Breast epithelium (tissue), 4 donors: ENCODE results near the gene UCP2. TPM values are rescaled to one million over a fixed set of nuclear protein-coding genes. Genes with fewer than 3 reads are reported as not detected.

Experiments used
- DNase-seq, 2 donors: peaks; one replicate each; pipeline ENCODE4 v3.0.0-alpha.2; 2019; ENCODE audit warnings: low spot score in 2 of 2
- H3K27ac ChIP-seq, 2 donors: fragments of 200-600 bp; sonication (generic) in 1 of 2; one replicate each; pipeline ENCODE4 v1.5.1; 2016 to 2019; ENCODE audit warnings: mild to moderate bottlenecking in 1 of 2
- H3K27me3 ChIP-seq, 2 donors: fragments of 200-600 bp; sonication (generic) in 1 of 2; one replicate each; pipeline versions ENCODE4 v1.5.1 to v1.6.0; 2017 to 2019; ENCODE audit warnings: control low read depth in 1 of 2, mild to moderate bottlenecking in 1 of 2
- H3K36me3 ChIP-seq: fragments of 200-600 bp; one replicate; pipeline ENCODE4 v1.5.1; 2019
- H3K4me1 ChIP-seq, 2 donors: fragments of 200-600 bp; sonication (generic); one replicate each; pipeline ENCODE4 v1.5.1; 2016 to 2019; ENCODE audit warnings: control low read depth in 1 of 2
- H3K4me3 ChIP-seq, 3 donors: fragments of 200-600 bp; sonication (generic); 1 replicate in 2 of 3; 2 replicates in 1 of 3; pipeline ENCODE4 v1.5.1; 2016 to 2019; ENCODE audit warnings: mild to moderate bottlenecking in 3 of 3, moderate library complexity in 2 of 3
- H3K9me3 ChIP-seq, 2 donors: fragments of 200-600 bp; sonication (generic) in 1 of 2; one replicate each; pipeline ENCODE4 v1.5.1; 2016 to 2019; ENCODE audit warnings: control low read depth in 1 of 2
- CTCF ChIP-seq, 3 donors: fragments of 450-650 bp; IDR thresholded peaks; one replicate each; pipeline ENCODE4 v1.5.1; 2016 to 2017; ENCODE audit warnings: antibody characterized with exemption in 3 of 3, mild to moderate bottlenecking in 3 of 3, moderate library complexity in 3 of 3
- POLR2A ChIP-seq: fragments of 450-650 bp; IDR thresholded peaks from one replicate; pipeline ENCODE4 v1.6.1; 2016; ENCODE audit warnings: antibody characterized with exemption, mild to moderate bottlenecking, moderate library complexity
- POLR2AphosphoS5 ChIP-seq, 3 donors: sonication (generic); formaldehyde crosslinking; IDR thresholded peaks; one replicate each; pipeline ENCODE4 v1.6.1; 2017; ENCODE audit warnings: antibody characterized with exemption in 3 of 3
- intact Hi-C: fragments of 100-400 bp; cut with DNase I; formaldehyde crosslinking; loops from one replicate; pipeline ENCODE4 v1.15.1; 2023; ENCODE audit warnings: low total_unique reads
- total RNA-seq, 3 donors: library from RNA; depleted of rRNA; stranded (reverse); fragments of >200 nt; gene quantifications; one replicate each; pipeline ENCODE4 v1.1.0, GENCODE V29; 2016

The UCP2 gene, protein sequence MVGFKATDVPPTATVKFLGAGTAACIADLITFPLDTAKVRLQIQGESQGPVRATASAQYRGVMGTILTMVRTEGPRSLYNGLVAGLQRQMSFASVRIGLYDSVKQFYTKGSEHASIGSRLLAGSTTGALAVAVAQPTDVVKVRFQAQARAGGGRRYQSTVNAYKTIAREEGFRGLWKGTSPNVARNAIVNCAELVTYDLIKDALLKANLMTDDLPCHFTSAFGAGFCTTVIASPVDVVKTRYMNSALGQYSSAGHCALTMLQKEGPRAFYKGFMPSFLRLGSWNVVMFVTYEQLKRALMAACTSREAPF
- total RNA-seq = 10 to 100 TPM; 28.2 to 82.4 (median 45.2) TPM

GRCh38 chr11:73982595-73982989 is at the start of gene UCP2:
TSS of gene UCP2 (minus strand) at chr11:73982843. CDS start at chr11:73978378, 4,465 bp downstream.
- Histone ChIP-seq H3K4me1 (peaks cover 0 to 4% of the 10 kb centered on the region in 2 donors), H3K27me3 (no peaks in the 10 kb centered on the region), H3K4me3 (peak within 1 kb of the TSS; percentile 50 to 68 (median 66)), H3K36me3 (no peaks in the 10 kb centered on the region), H3K27ac (peak within 1 kb of the TSS; percentile 84 to 91), H3K9me3 (no peaks in the 10 kb centered on the region)
- intact Hi-C loops = no loop called here
- no peak for TF ChIP-seq CTCF (IDR thresholded peaks at IDR 0.05)
- no peak for TF ChIP-seq POLR2AphosphoS5 (IDR thresholded peaks at IDR 0.05)
- TF ChIP-seq POLR2A = no peak
- DNase-seq = peak; percentile 67 to 85

DNA sequence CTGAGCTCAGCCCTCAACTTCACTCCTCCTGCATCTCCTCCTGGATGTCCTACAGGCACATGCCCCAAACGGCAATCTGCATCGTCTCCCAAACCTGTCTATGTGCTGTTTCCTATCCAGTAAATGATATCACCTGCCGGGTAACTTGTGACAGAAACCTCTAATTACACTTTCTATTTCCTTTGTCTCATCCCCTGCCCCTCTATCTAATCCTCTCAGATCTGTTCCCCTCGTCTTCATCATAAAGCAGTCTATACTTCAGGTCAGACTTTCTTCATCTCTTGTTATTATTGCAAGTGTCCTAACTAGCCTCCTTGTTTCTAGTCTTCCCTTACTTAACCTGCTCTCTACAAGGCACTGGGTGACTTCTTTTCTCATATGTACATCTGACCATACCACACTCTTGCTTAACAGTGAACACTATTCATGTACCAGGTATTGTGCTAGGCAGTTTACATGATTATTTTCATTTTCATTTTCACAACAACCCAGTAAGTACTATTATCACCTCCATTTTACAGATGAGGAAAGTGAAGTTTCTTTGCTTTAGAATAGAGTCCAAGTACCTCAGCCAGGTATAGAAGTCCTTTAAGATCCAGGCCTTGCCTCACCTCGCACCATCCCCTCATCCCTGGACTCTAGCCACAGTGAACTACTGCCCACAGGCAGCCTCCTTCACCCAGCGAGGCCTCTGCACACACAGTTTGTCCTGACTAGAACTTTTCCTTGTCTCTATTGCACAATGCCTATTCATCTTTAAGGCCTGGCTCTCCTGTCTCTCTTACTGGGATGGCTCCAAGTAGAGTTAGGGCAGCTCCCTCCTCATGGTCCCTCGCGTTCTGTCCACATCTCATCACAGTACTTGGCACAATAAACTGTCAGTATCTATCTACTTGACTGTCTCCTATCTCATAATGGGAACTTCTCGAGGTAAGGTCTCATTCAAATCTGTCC is 48.4 kb upstream of the UCP2 start:
- TF ChIP-seq POLR2AphosphoS5 (IDR thresholded peaks at IDR 0.05) (no peak), CTCF (IDR thresholded peaks at IDR 0.05) (no peak), POLR2A (no peak)
- intact Hi-C loops = no loop called here
- no peaks in the 10 kb centered on the region for H3K9me3 ChIP-seq
- H3K4me1 ChIP-seq = no peaks in the 10 kb centered on the region
- H3K27me3 ChIP-seq = no peaks in the 10 kb centered on the region
- H3K27ac ChIP-seq = no peak overlapping the region
- no peak for DNase-seq
- H3K36me3 ChIP-seq = peaks cover 7% of the 10 kb centered on the region
- no peak overlapping the region for H3K4me3 ChIP-seq

- Histone ChIP-seq H3K27me3 (no peaks in the 10 kb centered on the region), H3K36me3 (no peaks in the 10 kb centered on the region), H3K9me3 (no peaks in the 10 kb centered on the region), H3K27ac (no peak overlapping the region), H3K4me3 (no peak overlapping the region), H3K4me1 (no peaks in the 10 kb centered on the region)
- DNase-seq = no peak
- intact Hi-C loops = no loop called here
- TF ChIP-seq POLR2AphosphoS5 (IDR thresholded peaks at IDR 0.05) (no peak), CTCF (IDR thresholded peaks at IDR 0.05) (no peak), POLR2A (no peak)
These were observed 43.0 kb upstream of the UCP2 start for GRCh38 chr11:74025467-74026166.

GRCh38 chr11:74024261-74025029 is 41.8 kb upstream of the UCP2 start:
- Histone ChIP-seq H3K4me1 (peaks cover 0 to 3% of the 10 kb centered on the region in 2 donors), H3K36me3 (no peaks in the 10 kb centered on the region), H3K4me3 (no peak overlapping the region), H3K9me3 (no peaks in the 10 kb centered on the region), H3K27me3 (no peaks in the 10 kb centered on the region), H3K27ac (no peak overlapping the region)
- intact Hi-C loops = no loop called here
- no peak for TF ChIP-seq POLR2A
- TF ChIP-seq CTCF (IDR thresholded peaks at IDR 0.05) = no peak
- no peak for DNase-seq
